ENCODE results near the gene SUN2.

SUN2 gene

DNA sequence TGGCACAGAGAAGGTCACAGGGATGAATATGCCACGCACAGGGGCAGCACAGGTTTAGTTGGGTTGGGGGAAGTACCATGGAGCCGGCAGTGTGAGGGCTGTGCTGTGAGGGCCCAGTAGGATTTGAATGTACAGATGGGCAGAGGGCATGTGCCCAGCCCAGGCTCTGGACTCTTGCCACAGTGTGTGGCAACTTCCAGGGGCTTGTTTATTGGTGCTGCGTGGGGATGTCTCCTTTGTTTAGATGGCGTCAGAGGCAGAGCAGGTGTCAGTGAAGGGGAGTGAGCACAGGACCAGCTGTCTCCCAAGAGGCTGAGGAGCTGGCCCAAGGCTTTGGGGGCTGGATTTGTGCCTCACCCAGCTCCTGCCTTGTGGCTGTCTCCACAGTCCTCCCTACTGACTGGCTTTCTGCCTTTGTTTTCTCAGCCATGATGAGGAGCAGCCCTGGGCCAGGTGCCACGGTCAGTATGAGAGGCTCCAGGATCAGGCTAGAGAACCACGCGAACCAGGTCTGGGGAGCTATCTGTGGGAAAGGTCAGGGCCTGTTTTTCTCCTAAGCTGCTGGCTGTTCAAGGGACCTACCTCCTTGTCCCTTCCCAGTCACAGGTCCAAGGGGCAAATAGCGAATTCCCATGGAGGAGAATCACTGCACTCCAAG, 21.9 kb downstream of the SUN2 start:
- no peak for DNase-seq

DNA sequence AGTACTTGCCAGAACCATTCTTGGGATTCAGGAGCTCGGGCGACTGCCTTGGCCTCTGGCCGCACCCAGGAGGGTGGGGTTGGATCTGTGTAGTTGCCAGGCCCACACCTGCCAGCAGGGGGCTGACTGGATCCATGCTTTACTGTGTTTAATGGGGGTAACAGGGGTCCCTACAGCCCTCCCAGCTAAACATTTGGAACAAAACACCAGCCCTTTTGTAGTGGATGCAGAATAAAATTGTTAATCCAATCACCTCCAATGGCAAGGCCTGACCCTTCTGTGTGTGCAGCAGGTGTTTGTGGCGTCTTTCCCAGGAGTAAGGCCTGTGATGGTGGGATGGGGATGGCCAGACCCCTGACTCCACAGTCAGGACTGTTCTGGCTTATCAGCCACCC, 22.5 kb downstream of the SUN2 start:
- peak in 1 of 2 experiments; percentile 4 for DNase-seq

DNA sequence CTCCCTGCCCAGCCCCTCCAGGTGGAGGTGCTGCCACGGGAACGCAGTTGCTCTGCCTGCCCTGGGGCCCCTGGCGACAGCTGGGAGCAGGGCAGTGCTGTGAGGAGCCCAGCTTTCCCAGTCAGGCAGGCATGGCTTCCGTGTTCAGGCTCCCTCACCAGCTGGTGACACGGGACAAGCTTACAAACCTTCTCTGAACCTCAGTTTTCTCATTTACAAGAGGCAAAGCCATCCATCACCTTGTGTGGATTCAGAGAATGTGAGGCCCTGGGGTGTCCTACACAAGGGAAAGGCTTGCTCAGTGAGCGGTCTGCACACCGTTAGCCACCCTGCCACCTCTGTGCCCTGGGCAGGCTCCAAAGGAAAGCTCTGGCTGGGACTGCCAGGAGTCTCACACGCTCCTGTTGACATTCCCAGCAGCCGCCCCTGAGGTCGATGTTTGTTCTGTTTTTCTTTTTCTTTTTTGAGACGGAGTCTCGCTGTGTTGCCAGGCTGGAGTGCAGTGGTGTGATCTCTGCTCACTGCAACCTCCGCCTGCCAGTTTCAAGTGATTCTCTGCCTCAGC, 23.5 kb downstream of the SUN2 start:
- DNase-seq = no peak

DNA sequence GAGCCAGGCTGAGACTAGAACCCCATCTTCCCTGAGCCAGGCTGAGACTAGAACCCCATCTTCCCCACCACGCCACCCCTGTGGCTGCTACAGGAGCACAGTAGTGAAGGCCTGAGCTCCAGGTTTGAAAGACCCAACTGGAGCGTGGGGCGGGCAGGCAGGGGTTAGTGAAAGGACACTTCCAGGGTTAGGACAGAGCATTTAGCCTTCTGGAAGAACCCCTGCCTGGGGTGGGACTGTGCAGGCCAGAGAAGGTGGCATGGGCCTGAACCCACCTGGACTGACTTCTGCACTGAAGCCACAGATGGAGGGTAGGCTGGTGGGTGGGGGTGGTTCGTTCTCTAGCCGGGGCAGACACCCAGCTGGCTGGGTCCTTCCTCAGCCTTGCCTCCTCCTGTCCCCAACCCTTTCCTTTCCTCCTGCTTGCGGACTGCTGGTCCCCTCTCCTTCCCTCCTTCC, 24.1 kb downstream of the SUN2 start:
- no peak for DNase-seq

DNA sequence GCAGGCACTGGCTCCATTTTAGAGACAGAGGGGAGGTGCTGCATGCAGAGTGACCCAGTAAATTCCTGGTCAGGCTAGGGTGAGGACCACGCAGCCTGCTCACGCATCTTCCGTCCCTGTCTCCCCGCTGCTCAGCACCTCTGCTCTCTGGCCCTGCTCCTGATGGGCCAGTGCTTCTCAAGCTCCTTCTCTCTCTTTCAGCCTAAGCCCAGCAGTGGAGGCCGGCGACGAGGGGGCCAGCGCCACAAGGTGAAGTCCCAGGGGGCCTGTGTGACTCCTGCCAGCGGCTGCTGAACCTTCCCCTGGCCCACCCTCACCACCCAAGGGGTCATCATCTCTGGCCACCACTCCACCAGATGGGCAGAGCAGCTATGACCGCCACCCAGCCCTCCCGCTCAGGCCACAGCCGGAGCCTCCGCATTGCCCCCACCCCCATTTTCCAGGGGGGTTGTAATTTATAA, 25.4 kb downstream of the SUN2 start:
- no peak for DNase-seq

DNA sequence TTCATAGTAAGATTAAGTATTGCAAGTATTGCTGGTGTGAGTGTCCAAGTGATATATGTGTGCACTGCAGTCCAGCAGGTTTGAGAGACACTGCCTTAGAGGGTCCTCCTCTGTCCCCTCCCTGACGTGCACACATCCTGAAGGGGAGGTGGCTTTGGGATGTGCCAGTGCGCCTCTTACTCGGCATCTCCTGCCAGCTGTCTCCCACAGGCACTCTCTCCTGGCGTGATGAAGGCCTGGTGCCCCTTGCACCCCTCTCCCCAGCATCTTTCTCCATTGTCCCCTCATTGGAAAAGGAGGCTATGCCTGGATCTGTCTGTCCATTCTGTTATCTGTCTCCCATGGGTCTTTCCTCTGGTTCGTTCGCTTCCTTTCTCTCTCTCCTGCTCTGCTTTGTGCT, 25.9 kb downstream of the SUN2 start:
- DNase-seq = no peak

DNA sequence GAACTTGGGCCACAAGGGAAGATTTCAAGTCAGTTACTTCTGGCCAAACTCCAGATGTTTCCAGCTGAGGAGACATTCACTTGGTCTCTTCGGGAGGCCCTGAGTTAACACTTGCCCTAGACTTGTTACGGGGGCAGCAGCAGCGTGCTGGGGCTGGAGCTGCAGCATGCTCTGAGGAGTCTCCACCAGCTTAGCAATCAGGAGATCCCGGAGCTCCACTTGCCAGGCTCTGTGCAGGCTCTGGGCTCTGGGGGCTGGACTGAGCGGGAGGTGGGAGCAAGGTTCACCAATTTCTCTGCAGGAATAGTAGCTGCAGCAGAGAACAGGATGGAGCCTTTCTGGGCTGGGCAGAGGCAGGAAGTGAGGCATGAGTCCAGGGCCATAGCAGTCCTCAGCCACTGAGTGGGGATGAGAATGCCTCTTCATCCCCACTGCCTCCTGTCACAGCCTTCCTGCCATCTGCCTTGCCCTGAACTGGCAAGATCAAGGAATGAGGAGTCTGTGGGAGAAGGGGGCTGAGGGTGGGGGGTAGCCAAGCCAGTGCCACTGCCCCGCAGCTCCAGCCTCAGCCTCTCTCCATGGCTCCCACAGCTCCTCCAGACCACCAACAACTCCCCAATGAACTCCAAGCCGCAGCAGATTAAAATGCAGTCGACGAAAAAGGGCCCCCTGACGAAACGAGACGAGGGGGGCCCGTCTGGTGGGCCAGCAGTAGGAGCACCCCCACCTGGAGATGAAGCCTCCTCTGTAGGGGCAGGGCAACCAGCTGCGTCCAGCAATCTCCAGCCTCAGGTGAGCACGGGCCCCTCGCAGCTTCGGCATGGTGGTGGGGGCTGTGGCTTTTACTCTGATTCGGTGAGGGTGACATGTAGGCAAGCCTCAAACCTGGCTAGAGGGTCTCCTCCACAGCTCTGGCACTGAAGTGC, 26.7 kb downstream of the SUN2 start:
- DNase-seq = no peak

DNA sequence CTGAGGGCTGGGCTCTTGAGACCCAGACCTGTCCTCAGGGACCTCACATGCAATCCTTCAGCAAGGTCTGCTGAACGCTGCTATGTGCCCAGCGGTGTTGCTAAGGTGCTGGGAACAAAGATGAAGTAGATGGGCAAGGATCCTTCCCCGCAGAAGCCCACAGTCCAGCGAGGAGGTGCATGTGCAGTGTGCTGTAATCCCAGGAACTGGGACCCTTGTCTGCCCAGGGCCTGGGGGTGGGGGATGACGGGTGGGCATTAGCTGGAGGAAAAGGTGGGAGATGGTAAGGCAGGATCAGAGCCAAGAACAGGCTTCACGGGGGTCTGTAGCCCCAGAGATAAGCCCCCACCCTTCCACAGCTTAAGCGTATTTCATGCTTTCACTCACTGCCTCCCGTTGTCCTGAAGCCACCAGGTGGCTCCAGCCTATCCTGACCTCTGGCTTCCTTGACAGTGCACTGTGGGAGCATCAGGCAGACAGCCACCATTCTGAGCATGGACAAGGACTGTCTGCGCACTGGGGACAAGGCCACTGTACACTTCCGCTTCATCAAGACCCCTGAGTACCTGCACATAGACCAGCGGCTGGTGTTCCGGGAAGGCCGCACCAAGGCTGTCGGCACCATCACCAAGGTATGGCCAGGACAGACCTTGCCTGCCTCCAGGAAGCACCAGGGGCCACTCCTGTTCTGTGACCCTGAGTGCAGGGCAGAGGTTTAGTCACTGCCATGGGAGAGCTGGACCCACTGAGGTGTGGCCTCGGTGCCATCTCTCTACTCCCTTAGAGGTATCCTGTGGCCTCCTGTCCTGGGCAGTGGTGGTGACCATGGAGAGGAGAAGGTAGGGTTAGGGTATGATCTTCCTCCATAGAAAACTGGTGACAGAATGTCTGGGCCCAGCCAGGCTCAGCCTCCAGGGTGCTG, 28.0 kb downstream of the SUN2 start:
- no peak for DNase-seq

DNA sequence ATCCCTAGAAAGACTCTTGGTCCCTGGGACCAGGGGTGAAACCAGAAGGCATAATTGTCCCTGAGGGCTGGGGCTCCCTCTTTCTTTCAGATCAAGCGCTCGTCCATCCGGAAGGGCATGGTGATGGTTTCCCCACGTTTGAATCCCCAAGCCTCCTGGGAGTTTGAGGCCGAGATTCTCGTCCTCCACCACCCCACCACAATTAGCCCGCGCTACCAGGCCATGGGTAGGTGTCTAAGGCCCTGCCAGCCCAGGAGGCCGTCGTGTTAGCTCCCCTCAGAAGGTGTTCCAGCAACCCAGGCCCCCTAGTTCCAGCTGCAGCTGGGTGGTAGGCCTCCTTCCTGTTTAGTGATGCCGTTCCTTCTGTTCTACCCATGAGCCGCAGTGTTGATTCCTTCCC, 28.7 kb downstream of the SUN2 start:
- DNase-seq = no peak

DNA sequence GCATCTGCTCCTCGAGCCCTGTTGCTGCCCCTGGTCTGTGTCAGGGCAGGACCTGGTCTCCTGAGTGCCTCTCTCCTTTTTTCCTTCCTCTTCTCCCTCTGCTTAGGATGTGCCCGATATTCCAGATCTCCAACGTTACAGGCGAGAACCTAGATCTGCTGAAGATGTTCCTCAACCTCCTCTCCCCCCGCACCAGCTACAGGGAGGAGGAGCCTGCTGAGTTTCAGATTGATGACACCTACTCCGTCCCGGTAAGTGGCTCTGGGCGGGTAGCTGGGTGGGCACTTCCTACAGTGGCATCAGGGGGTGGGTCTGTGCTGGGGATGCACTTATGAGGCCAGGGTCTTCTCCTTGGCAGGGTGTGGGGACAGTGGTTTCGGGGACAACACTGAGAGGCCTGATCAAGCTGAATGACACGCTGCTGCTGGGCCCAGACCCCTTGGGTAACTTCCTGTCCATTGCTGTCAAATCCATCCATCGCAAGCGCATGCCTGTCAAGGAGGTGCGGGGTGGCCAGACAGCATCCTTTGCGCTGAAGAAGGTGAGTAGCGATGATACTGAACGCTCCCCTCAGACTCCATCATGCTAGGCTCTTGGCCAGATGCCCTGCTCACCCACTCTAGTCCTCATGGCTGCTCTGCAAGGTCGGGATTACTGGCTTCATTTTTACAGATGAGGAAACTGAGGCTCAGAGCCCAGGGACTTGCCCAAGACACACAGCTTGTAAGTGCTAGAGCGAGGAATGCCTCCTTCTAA, 29.7 kb downstream of the SUN2 start:
- DNase-seq = no peak

DNA sequence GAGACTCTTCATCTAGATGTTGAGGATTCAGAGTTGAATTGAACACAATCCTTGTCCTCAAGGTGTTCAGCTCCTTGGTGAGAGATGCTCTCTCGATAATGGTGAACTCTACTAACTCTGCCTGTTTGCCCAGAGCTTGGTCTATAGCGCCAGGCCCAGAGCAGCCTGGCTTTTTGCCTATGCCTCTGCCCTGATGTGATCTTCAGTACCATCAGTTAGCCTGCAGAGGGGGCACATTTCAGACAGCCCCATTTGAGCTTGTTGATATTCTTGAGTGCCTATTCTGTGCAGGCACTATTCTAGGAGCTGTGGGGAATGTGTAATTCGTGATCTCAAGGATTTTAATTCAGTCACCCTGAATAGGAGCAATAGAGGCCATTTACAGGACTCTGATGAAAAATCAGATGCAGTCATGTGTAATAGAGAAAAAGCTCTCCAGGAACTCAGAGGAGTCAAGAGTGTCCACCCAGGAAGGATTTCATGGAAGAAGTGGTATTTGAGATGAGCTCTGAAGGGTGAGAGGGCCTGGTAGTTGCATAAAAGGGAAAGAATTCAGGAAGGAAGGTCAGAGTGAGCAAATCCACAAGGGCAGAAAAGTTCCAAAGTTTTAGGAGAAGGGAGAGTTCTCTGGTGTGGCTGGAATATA, 30.7 kb downstream of the SUN2 start:
- DNase-seq = peak; percentile 37 to 38

DNA sequence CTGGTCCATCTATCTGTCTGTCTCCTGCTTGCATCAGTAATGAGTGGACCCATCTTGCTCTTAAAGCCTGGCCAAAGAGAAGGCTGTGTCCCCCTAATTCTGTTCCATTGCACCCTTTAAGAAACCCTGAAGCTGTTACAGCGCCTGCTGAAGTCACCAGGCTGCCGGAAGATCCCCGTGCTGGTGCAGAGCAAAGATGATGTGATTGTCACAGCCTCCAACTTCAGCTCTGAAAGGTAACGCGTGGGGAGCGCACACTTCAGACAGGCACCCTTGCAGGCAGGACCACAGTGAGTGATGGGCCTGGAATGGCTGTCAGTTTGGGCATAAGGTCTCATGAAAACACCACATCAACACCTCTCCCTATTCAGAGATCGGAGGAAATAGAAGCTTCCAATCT, 31.6 kb downstream of the SUN2 start:
- no peak for DNase-seq

DNA sequence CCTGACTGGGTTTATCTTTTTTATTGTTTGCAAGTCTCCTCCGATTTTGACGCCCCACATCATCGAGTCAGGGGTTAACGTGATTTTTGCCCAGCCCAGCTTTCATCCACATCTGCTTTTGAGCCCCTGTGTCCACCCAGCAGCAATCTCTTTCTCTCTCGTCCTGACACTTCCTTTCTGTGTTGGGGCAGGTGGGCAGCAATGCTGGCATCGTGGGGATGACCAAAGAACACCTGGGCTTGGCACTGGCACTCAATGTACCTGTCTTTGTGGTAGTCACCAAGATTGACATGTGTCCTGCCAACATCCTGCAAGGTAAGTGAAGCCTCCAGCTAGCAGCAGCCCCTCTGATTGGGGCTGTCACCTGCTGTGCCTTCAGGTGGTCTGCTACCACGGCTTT, 34.2 kb downstream of the SUN2 start:
- DNase-seq = no peak

DNA sequence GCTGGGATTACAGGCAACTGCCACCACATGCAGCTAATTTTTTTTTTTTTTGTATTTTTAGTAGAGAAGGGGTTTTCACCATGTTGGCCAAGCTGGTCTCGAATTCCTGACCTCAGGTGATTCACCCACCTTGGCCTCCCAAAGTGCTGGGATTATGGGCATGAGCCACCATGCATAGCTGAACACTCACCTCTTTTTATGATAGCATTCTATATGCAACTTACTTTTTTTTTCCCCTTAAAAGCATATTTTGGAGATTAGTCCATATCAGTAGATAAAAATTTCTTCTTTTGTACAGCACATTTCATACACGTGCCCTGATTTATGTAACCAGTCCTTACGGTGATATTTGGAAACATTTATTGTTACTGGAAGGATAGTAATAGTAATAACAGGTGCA, 35.4 kb downstream of the SUN2 start:
- DNase-seq = no peak

DNA sequence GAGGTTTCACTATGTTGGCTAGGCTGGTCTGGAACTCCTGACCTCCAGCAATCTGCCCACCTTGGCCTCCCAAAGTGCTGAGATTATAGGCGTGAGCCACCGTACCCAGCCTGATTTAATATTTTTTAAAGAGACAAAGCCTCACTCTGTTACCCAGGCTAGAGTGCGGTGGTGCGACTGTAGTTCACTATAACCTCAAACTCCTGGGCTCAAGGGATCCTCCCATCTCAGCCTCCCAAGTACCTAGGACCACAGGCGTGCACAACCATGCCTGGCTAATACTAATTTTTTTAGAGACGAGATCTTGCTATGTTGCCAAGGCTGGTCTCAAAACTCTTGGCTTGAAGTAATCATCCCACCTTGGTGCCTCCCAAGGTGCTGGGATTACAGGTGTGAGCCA, 36.6 kb downstream of the SUN2 start:
- no peak for DNase-seq

DNA sequence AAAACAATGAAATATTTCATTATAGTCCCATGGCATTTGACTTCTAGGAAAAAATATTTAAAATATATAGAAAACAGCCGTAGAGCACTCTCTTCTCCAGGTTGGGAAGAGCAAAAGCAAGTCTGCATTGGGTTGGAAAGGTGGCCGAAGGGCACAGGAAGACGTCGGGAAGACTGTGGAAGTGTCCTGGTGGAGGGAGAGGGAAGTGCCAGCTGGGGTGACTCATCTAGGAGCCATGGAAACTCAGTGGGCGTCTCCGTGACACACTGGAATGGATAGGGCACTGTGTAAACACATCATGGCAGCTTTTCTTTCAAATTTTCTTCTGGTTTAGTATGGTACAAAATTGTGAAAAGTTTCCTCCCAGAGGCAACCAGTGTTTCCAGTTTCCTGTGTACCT, 37.4 kb downstream of the SUN2 start:
- no peak for DNase-seq

DNA sequence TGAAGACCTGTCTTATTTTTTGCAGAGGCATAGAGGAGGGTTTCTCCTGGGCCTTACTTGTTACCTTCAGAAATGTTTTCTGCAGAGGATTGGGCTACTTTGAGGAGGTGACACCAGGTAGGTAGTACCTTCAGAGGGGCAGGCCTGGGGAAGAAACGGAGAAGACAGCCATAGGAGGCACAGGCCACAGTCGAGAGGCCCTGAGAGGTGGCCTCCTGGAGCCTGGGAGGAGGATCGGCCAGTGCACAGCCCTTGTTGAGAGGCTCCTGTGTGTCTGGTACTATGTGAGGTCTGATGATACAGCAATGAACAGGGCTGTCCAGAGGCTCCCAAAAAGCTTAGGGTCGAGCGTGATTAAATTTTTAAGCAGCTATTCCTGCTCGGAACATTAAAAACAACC, 38.6 kb downstream of the SUN2 start:
- DNase-seq = no peak

DNA sequence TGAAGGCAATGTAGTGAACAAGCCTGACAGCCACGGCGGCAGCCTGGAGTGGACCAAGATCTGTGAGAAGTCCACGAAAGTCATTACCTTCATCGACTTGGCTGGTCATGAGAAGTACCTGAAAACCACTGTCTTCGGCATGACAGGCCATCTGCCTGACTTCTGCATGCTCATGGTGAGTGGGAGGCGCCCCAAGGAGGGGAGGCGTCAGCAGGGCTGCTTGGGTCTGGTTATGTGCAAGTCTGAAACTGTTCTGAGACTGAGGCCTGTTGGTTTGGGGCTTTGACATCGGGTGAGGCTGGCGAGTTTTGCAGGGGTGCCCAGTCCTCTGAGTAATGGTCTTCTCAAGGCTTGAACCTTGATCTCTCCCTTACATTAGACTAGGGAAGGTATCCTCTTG, 39.0 kb downstream of the SUN2 start:
- no peak for DNase-seq

DNA sequence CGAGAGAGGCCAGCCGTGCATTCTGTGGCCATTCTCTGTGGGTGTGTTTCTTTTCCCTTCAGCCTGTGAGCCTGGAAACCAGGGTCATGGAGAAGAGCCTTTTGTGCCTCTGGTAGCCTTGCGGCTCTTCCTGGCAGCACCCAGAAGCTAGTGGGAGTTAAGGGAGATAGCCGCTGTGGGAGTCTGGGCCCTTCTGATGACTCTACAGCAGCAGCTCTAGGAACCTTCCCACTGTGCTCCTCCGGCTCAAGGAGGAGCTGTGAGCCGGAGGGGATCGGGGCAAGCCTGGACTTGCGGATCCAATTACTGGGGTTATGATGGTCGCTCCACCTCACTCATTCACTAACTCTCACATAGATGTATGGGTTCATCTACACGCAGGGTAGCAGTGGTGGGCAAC, 39.5 kb downstream of the SUN2 start:
- no peak for DNase-seq

DNA sequence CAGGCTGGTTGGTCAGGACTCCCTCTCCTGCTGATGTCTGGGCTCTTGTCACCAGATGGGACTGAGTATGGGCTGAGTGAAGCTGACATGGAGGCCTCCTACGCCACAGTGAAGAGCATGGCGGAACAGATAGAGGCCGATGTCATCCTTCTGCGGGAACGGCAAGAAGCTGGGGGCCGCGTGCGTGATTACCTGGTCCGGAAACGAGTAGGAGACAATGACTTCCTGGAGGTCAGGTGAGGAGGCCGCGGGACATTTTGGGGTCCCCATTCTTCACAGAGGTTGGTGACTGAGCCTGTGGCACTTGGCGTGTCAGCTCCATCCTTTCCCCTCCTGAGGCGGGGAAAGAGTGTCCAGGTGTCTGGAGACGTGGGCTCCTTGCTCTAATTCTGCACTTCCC, 39.9 kb downstream of the SUN2 start:
- DNase-seq = no peak

DNA sequence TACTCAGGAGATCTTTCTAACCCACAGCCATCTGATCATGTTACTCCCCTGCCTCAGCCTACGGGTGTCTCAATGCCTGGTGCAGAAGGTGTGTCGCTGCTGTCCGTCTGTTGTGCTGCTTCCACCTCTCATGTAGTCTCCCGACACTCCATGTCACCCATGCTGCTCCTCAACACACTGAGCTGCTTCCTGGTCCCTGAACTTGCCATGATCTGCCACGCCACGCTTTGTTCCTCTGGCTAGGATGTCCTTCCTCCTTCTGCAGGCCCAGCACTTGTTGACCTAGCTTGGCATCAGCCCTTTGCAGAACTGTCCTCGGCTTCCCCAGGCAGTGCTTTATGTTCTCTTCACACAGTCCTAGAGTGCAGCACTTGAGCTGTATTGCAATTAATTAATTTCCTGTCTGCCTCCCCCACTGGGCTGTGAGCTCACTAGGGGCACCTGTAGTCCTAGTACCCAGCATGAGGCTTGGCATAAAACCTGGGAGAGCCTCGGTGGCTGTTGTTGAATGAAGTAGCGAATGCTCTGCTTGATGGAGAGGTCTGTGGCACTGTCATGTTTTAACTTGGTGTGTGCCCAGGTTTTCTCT, 40.5 kb downstream of the SUN2 start:
- no peak for DNase-seq

Data from AML-193 (cell line).